HEK293 (cell line): ENCODE results near the gene BORCS6.

Experiments
- CTCF ChIA-PET: fragments of 350-600 bp; formaldehyde crosslinking; extraction: SDS; loops from one replicate; lab custom pipeline; 2021; ENCODE audit warnings: antibody characterized with exemption; lab: Yijun Ruan, JAX
- POLR2A ChIA-PET: fragments of 300-600 bp; formaldehyde crosslinking; extraction: SDS; loops from one replicate; lab custom pipeline; 2020; ENCODE audit warnings: antibody characterized with exemption, inconsistent platforms; lab: Yijun Ruan, JAX
- H3K27ac ChIP-seq: fragments of 200-500 bp; sonication (Bioruptor generic); 2 replicates; pipeline ENCODE4 v1.5.1; 2014; ENCODE audit warnings: low read depth, low read length, control low read depth, inconsistent platforms; ENCODE audit errors: extremely low read depth
- H3K36me3 ChIP-seq, 2 experiments: fragments of 200-500 bp in 1 of 2; sonication (Bioruptor generic) in 1 of 2; 1 replicate in 1 of 2; 2 replicates in 1 of 2; pipeline ENCODE4 v1.5.1; 2014 to 2017; ENCODE audit warnings: inconsistent platforms in 2 of 2, low read length in 2 of 2; ENCODE audit not compliant: control insufficient read depth in 2 of 2, insufficient read depth in 1 of 2
- H3K4me1 ChIP-seq: fragments of 200-500 bp; sonication (Bioruptor generic); 2 replicates; pipeline ENCODE4 v1.5.1; 2014; ENCODE audit warnings: mild to moderate bottlenecking, low read length, inconsistent platforms; ENCODE audit not compliant: control insufficient read depth, insufficient read depth
- H3K4me3 ChIP-seq: 2 replicates; pipeline ENCODE4 v1.5.1; 2011; ENCODE audit warnings: low read depth, mild to moderate bottlenecking, control low read depth, low read length, moderate library complexity
- H3K9me3 ChIP-seq: fragments of 200-500 bp; sonication (Bioruptor generic); 2 replicates; pipeline ENCODE4 v1.5.1; 2014; ENCODE audit warnings: low read depth, low read length, inconsistent platforms; ENCODE audit not compliant: control insufficient read depth, insufficient read depth
- BCL11B ChIP-seq: fragments of 450-650 bp; formaldehyde crosslinking; IDR thresholded peaks from 2 replicates; pipeline ENCODE4 v1.5.1; 2016; ENCODE audit warnings: low read depth, missing biosample characterization, missing genetic modification characterization
- IKZF3 ChIP-seq: fragments of 450-650 bp; IDR thresholded peaks from 2 replicates; pipeline ENCODE4 v1.5.0; 2018; ENCODE audit warnings: missing biosample characterization, mild to moderate bottlenecking, missing genetic modification characterization, moderate library complexity
- SP3 ChIP-seq: fragments of 450-650 bp; formaldehyde crosslinking; IDR thresholded peaks from 2 replicates; pipeline ENCODE4 v1.5.1; 2016; ENCODE audit warnings: missing biosample characterization, missing genetic modification characterization
- TRIM28 ChIP-seq: IDR thresholded peaks from 2 replicates; pipeline ENCODE4 v1.6.1; 2011; ENCODE audit warnings: low read length, control low read depth, borderline replicate concordance
- YY2 ChIP-seq: fragments of 450-650 bp; formaldehyde crosslinking; IDR thresholded peaks from 2 replicates; pipeline ENCODE4 v1.5.1; 2016; ENCODE audit warnings: missing biosample characterization, missing genetic modification characterization
- ZNF335 ChIP-seq: fragments of 450-650 bp; formaldehyde crosslinking; conservative IDR thresholded peaks from 2 replicates; pipeline ENCODE4 v1.5.1; 2016; ENCODE audit warnings: missing biosample characterization, missing genetic modification characterization
- ZSCAN23 ChIP-seq: fragments of 450-650 bp; formaldehyde crosslinking; IDR thresholded peaks from 2 replicates; pipeline ENCODE4 v1.5.1; 2016; ENCODE audit warnings: missing biosample characterization, missing genetic modification characterization
- ZXDB ChIP-seq: fragments of 450-650 bp; formaldehyde crosslinking; IDR thresholded peaks from 2 replicates; pipeline ENCODE4 v1.5.1; 2016; ENCODE audit warnings: missing biosample characterization, missing genetic modification characterization
- TF ChIP-seq, protein P1 (sequence below): fragments of 450-650 bp; formaldehyde crosslinking; conservative IDR thresholded peaks from 2 replicates; pipeline ENCODE4 v1.5.1; 2016; ENCODE audit warnings: low read depth, missing biosample characterization, missing genetic modification characterization
- TF ChIP-seq, protein P2 (sequence below): sonication (generic); formaldehyde crosslinking; IDR thresholded peaks from 2 replicates; pipeline ENCODE4 v1.8.1; 2022; ENCODE audit warnings: mild to moderate bottlenecking, moderate library complexity, missing genetic modification reagents
- TF ChIP-seq, protein P3 (sequence below): IDR thresholded peaks from 2 replicates; pipeline ENCODE4 v1.6.1; 2011; ENCODE audit warnings: mild to moderate bottlenecking, low read depth, low read length, borderline replicate concordance
- TF ChIP-seq, protein P4 (sequence below): fragments of 450-650 bp; formaldehyde crosslinking; IDR thresholded peaks from 2 replicates; pipeline ENCODE4 v1.5.1; 2016; ENCODE audit warnings: missing biosample characterization, missing genetic modification characterization
- TF ChIP-seq, protein P5 (sequence below): fragments of 450-650 bp; formaldehyde crosslinking; IDR thresholded peaks from 2 replicates; pipeline ENCODE4 v1.5.1; 2016; ENCODE audit warnings: missing biosample characterization, missing genetic modification characterization
- TF ChIP-seq, protein P6 (sequence below): fragments of 450-650 bp; formaldehyde crosslinking; optimal IDR thresholded peaks from 2 replicates; pipeline ENCODE3; 2016; ENCODE audit warnings: missing biosample characterization, mild to moderate bottlenecking, missing genetic modification characterization

The BORCS6 gene

DNA sequence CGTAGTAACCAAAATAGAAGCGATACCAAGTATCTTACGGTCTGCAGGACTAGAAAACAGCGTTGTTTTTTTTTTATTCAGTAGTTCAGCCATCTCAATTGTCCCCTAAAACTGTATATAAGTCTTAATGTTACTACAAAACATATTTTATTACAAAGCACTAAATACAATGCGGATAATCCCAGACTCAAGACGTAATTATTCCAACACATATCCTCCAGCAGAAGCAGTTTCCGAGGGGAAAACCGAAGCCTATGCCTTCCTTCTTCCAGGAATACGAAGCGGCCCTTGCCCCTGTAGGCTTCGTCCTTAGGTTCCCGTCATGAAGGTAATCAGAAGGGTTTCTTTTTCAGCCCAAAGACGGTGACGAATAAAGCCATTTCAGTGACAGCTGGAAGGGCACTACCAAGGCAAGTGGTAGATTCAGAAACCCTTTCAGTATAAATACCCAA is 16.1 kb downstream of the BORCS6 start:
- H3K36me3 ChIP-seq: no peaks in the 10 kb centered on the region
- ChIA-PET CTCF (interaction anchor here (0.7 to 1.9 kb wide), 7 partner anchors 9 to 127 kb away, joined by 3 to 10 read pairs (median 6); partner anchors contain the start of gene ALOXE3), POLR2A (interaction anchor here (0.7 to 3.4 kb wide), 27 partner anchors 10 to 148 kb away, joined by 3 to 68 read pairs (median 7); partner anchors contain the start of genes AURKB, BORCS6, CTC1 and HES7)
- H3K9me3 ChIP-seq: no peaks in the 10 kb centered on the region
- TF ChIP-seq, protein P1, sequence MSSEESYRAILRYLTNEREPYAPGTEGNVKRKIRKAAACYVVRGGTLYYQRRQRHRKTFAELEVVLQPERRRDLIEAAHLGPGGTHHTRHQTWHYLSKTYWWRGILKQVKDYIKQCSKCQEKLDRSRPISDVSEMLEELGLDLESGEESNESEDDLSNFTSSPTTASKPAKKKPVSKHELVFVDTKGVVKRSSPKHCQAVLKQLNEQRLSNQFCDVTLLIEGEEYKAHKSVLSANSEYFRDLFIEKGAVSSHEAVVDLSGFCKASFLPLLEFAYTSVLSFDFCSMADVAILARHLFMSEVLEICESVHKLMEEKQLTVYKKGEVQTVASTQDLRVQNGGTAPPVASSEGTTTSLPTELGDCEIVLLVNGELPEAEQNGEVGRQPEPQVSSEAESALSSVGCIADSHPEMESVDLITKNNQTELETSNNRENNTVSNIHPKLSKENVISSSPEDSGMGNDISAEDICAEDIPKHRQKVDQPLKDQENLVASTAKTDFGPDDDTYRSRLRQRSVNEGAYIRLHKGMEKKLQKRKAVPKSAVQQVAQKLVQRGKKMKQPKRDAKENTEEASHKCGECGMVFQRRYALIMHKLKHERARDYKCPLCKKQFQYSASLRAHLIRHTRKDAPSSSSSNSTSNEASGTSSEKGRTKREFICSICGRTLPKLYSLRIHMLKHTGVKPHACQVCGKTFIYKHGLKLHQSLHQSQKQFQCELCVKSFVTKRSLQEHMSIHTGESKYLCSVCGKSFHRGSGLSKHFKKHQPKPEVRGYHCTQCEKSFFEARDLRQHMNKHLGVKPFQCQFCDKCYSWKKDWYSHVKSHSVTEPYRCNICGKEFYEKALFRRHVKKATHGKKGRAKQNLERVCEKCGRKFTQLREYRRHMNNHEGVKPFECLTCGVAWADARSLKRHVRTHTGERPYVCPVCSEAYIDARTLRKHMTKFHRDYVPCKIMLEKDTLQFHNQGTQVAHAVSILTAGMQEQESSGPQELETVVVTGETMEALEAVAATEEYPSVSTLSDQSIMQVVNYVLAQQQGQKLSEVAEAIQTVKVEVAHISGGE (tag by site-specific recombination): peak; percentile 54
- TF ChIP-seq, protein P2, sequence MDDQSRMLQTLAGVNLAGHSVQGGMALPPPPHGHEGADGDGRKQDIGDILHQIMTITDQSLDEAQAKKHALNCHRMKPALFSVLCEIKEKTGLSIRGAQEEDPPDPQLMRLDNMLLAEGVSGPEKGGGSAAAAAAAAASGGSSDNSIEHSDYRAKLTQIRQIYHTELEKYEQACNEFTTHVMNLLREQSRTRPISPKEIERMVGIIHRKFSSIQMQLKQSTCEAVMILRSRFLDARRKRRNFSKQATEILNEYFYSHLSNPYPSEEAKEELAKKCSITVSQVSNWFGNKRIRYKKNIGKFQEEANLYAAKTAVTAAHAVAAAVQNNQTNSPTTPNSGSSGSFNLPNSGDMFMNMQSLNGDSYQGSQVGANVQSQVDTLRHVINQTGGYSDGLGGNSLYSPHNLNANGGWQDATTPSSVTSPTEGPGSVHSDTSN: no peak
- TF ChIP-seq ZNF335 (tag by site-specific recombination) (peak; percentile 41), ZXDB (tag by site-specific recombination) (0 out of 2 replicates have a peak, but pooled peaks have one; percentile 4), SP3 (tag by site-specific recombination) (0 out of 2 replicates have a peak, but pooled peaks have one; percentile 1), ZSCAN23 (no peak), TRIM28 (peak; percentile 80; the same call in 1 of the 2 replicates), BCL11B (tag by site-specific recombination) (no peak), YY2 (tag by site-specific recombination) (no peak), IKZF3 (tag by site-specific recombination) (peak; percentile 57; the same call in 1 of the 2 replicates)
- TF ChIP-seq, protein P3, sequence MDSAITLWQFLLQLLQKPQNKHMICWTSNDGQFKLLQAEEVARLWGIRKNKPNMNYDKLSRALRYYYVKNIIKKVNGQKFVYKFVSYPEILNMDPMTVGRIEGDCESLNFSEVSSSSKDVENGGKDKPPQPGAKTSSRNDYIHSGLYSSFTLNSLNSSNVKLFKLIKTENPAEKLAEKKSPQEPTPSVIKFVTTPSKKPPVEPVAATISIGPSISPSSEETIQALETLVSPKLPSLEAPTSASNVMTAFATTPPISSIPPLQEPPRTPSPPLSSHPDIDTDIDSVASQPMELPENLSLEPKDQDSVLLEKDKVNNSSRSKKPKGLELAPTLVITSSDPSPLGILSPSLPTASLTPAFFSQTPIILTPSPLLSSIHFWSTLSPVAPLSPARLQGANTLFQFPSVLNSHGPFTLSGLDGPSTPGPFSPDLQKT: peak; percentile 23; the same call in 1 of the 2 replicates
- TF ChIP-seq, protein P4, sequence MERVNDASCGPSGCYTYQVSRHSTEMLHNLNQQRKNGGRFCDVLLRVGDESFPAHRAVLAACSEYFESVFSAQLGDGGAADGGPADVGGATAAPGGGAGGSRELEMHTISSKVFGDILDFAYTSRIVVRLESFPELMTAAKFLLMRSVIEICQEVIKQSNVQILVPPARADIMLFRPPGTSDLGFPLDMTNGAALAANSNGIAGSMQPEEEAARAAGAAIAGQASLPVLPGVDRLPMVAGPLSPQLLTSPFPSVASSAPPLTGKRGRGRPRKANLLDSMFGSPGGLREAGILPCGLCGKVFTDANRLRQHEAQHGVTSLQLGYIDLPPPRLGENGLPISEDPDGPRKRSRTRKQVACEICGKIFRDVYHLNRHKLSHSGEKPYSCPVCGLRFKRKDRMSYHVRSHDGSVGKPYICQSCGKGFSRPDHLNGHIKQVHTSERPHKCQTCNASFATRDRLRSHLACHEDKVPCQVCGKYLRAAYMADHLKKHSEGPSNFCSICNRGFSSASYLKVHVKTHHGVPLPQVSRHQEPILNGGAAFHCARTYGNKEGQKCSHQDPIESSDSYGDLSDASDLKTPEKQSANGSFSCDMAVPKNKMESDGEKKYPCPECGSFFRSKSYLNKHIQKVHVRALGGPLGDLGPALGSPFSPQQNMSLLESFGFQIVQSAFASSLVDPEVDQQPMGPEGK (tag by site-specific recombination): no peak
- TF ChIP-seq, protein P5, sequence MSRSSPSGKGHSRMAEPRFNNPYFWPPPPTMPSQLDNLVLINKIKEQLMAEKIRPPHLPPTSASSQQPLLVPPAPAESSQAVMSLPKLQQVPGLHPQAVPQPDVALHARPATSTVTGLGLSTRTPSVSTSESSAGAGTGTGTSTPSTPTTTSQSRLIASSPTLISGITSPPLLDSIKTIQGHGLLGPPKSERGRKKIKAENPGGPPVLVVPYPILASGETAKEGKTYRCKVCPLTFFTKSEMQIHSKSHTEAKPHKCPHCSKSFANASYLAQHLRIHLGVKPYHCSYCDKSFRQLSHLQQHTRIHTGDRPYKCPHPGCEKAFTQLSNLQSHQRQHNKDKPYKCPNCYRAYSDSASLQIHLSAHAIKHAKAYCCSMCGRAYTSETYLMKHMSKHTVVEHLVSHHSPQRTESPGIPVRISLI (tag by site-specific recombination): 0 out of 2 replicates have a peak, but pooled peaks have one; percentile 10
- TF ChIP-seq, protein P6, sequence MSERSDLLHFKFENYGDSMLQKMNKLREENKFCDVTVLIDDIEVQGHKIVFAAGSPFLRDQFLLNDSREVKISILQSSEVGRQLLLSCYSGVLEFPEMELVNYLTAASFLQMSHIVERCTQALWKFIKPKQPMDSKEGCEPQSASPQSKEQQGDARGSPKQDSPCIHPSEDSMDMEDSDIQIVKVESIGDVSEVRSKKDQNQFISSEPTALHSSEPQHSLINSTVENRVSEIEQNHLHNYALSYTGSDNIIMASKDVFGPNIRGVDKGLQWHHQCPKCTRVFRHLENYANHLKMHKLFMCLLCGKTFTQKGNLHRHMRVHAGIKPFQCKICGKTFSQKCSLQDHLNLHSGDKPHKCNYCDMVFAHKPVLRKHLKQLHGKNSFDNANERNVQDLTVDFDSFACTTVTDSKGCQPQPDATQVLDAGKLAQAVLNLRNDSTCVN: no peak
- peak overlapping the region; percentile 89 for H3K27ac ChIP-seq
- H3K4me1 ChIP-seq: peaks cover 10% of the 10 kb centered on the region
- H3K4me3 ChIP-seq: peak overlapping the region; percentile 53
